WTC11 (cell line): Measurements from ENCODE around the gene ACTN1. TPM values are rescaled to one million over a fixed set of nuclear protein-coding genes. Genes with fewer than 3 reads are reported as not detected.

Experiments used
- ATAC-seq: fragments of 200-7000 bp; cut with Tn5 transposase; 2 replicates; pipeline ENCODE4 v1.10.0; 2021; ENCODE audit warnings: mild to moderate bottlenecking, moderate library complexity
- CTCF ChIA-PET: fragments of 300-600 bp; sonication (Branson Sonifier 250); formaldehyde crosslinking; loops from one replicate; lab custom pipeline; 2021; ENCODE audit warnings: antibody characterized with exemption; lab: Charles Lee
- POLR2A ChIA-PET: fragments of 350-600 bp; sonication (Branson Sonifier 250); formaldehyde crosslinking; loops from one replicate; lab custom pipeline; 2021; ENCODE audit warnings: antibody characterized with exemption; lab: Charles Lee
- DNase-seq: peaks from one replicate; pipeline ENCODE4 v3.0.0; 2021; ENCODE audit warnings: low spot score
- H3K27ac Mint-ChIP-seq: 2 replicates; pipeline ENCODE4 v1.8.0; 2021; ENCODE audit warnings: mixed read lengths
- H3K27me3 Mint-ChIP-seq: 2 replicates; pipeline ENCODE4 v1.8.0; 2021; ENCODE audit warnings: low read depth, mild to moderate bottlenecking, moderate library complexity, mixed read lengths
- H3K36me3 Mint-ChIP-seq: 2 replicates; pipeline ENCODE4 v1.8.0; 2021; ENCODE audit warnings: mixed read lengths
- H3K4me1 Mint-ChIP-seq: 2 replicates; pipeline ENCODE4 v1.8.0; 2022; ENCODE audit warnings: mixed read lengths
- H3K4me3 Mint-ChIP-seq: 2 replicates; pipeline ENCODE4 v1.8.0; 2021; ENCODE audit warnings: mild to moderate bottlenecking, moderate library complexity, mixed read lengths
- H3K9me3 Mint-ChIP-seq: 2 replicates; pipeline ENCODE4 v1.8.0; 2021; ENCODE audit warnings: mixed read lengths
- ATF1 ChIP-seq: sonication (generic); formaldehyde crosslinking; IDR thresholded peaks from 2 replicates; pipeline ENCODE4 v1.8.1; 2023; ENCODE audit warnings: mild to moderate bottlenecking, moderate library complexity, missing genetic modification reagents
- ATF2 ChIP-seq: sonication (generic); formaldehyde crosslinking; IDR thresholded peaks from 2 replicates; pipeline ENCODE4 v1.8.1; 2022; ENCODE audit warnings: low read depth, missing genetic modification reagents, borderline replicate concordance
- CDX4 ChIP-seq: fragments of 250-450 bp; sonication (Bioruptor Pico); IDR thresholded peaks from 2 replicates; pipeline ENCODE4 v1.9.0; 2021; ENCODE audit warnings: moderate library complexity, mild to moderate bottlenecking, inconsistent platforms, borderline replicate concordance
- E2F5 ChIP-seq: sonication (generic); formaldehyde crosslinking; IDR thresholded peaks from 2 replicates; pipeline ENCODE4 v1.8.1; 2022; ENCODE audit warnings: mild to moderate bottlenecking, moderate library complexity, missing genetic modification reagents
- ELF4 ChIP-seq: sonication (generic); formaldehyde crosslinking; IDR thresholded peaks from 2 replicates; pipeline ENCODE4 v1.8.1; 2022; ENCODE audit warnings: low read depth, mild to moderate bottlenecking, moderate library complexity, missing genetic modification reagents
- GABPB1 ChIP-seq: sonication (generic); formaldehyde crosslinking; IDR thresholded peaks from 2 replicates; pipeline ENCODE4 v1.8.1; 2023; ENCODE audit warnings: mild to moderate bottlenecking, missing genetic modification reagents
- HMGA2 ChIP-seq: fragments of 250-450 bp; sonication (Bioruptor Pico); IDR thresholded peaks from 2 replicates; pipeline ENCODE4 v1.4.0; 2021; ENCODE audit warnings: mild to moderate bottlenecking, moderate library complexity
- JAZF1 ChIP-seq: fragments of 250-450 bp; sonication (Bioruptor Pico); IDR thresholded peaks from 2 replicates; pipeline ENCODE4 v1.9.0; 2021; ENCODE audit warnings: moderate library complexity, mild to moderate bottlenecking, inconsistent platforms
- NFYB ChIP-seq: sonication (generic); formaldehyde crosslinking; conservative IDR thresholded peaks from 2 replicates; pipeline ENCODE4 v1.8.0; 2022; ENCODE audit warnings: low read depth, missing genetic modification reagents
- NR3C1 ChIP-seq: sonication (generic); formaldehyde crosslinking; conservative IDR thresholded peaks from 2 replicates; pipeline ENCODE4 v1.8.1; 2023; ENCODE audit warnings: low read depth, mild to moderate bottlenecking, missing genetic modification reagents
- PRDM15 ChIP-seq: sonication (generic); formaldehyde crosslinking; IDR thresholded peaks from 2 replicates; pipeline ENCODE4 v1.8.0; 2022; ENCODE audit warnings: missing genetic modification reagents
- TEAD4 ChIP-seq: sonication (generic); formaldehyde crosslinking; IDR thresholded peaks from 2 replicates; pipeline ENCODE4 v1.8.0; 2022; ENCODE audit warnings: mild to moderate bottlenecking, missing genetic modification reagents
- USF1 ChIP-seq: sonication (generic); formaldehyde crosslinking; IDR thresholded peaks from 2 replicates; pipeline ENCODE4 v1.8.0; 2022; ENCODE audit warnings: mild to moderate bottlenecking, missing genetic modification reagents
- ZBTB21 ChIP-seq: sonication (generic); formaldehyde crosslinking; IDR thresholded peaks from 2 replicates; pipeline ENCODE4 v1.8.1; 2023; ENCODE audit warnings: mild to moderate bottlenecking, missing genetic modification reagents, borderline replicate concordance
- ZNF121 ChIP-seq: sonication (generic); formaldehyde crosslinking; IDR thresholded peaks from 2 replicates; pipeline ENCODE4 v1.8.0; 2023; ENCODE audit warnings: missing genetic modification reagents
- ZNF281 ChIP-seq: sonication (generic); formaldehyde crosslinking; IDR thresholded peaks from 2 replicates; pipeline ENCODE4 v1.8.0; 2023; ENCODE audit warnings: mild to moderate bottlenecking, missing genetic modification reagents
- ZNF416 ChIP-seq: fragments of 250-450 bp; sonication (Bioruptor Pico); IDR thresholded peaks from 2 replicates; pipeline ENCODE4 v1.9.0; 2021; ENCODE audit warnings: mild to moderate bottlenecking, inconsistent platforms
- ZNF423 ChIP-seq: fragments of 250-450 bp; sonication (Bioruptor Pico); IDR thresholded peaks from 2 replicates; pipeline ENCODE4 v2.1.2; 2022; ENCODE audit warnings: mild to moderate bottlenecking, moderate library complexity
- total RNA-seq: library from RNA; stranded (reverse); gene quantifications from 3 replicates; pipeline ENCODE4 v1.2.3, GENCODE V29; 2021

Gene ACTN1
- total RNA-seq, 1 experiment from 2014 or later: 196 TPM

- TF ChIP-seq ZNF281 (CRISPR knock-in tag) (no peak), USF1 (CRISPR knock-in tag) (no peak)
Measured at GRCh38 chr14:68943107-68943506, 36.0 kb downstream of the ACTN1 start (continued).

- H3K27me3 Mint-ChIP-seq: no peaks in the 10 kb centered on the region
- no peak for TF ChIP-seq JAZF1 (CRISPR knock-in tag)
- no peak for TF ChIP-seq ATF1 (CRISPR knock-in tag)
- TF ChIP-seq ELF4: no peak
- no peak for TF ChIP-seq NR3C1 (CRISPR knock-in tag)
- TF ChIP-seq, all 79 proteins: peak for 0
- ATAC-seq: no peak
- ChIA-PET POLR2A (interaction anchor here (0.8 to 1.4 kb wide), 3 partner anchors 11 to 38 kb away, joined by 3 to 6 read pairs (median 3); no protein-coding TSS in a partner anchor), CTCF (interaction anchor here (0.6 to 1.7 kb wide), 22 partner anchors 10 to 164 kb away, joined by 3 to 10 read pairs (median 4); no protein-coding TSS in a partner anchor)
- H3K27ac Mint-ChIP-seq: peak overlapping the region; percentile 36
- no peaks in the 10 kb centered on the region for H3K9me3 Mint-ChIP-seq
- no peak overlapping the region; the same call in 1 of the 2 replicates for H3K4me3 Mint-ChIP-seq
- no peak for DNase-seq
- no peaks in the 10 kb centered on the region for H3K36me3 Mint-ChIP-seq
- H3K4me1 Mint-ChIP-seq: peaks cover 90% of the 10 kb centered on the region
Measured at GRCh38 chr14:68942296-68943035, 36.6 kb downstream of the ACTN1 start.

- H3K4me1 Mint-ChIP-seq: peaks cover 87% of the 10 kb centered on the region
- H3K4me3 Mint-ChIP-seq: no peak overlapping the region
- CTCF ChIA-PET: interaction anchor here (0.6 to 1.7 kb wide), 22 partner anchors 9 to 165 kb away, joined by 3 to 10 read pairs (median 4); no protein-coding TSS in a partner anchor
- POLR2A ChIA-PET: interaction anchor here (0.6 to 1.4 kb wide), 4 partner anchors 9 to 38 kb away, joined by 3 to 6 read pairs (median 3); no protein-coding TSS in a partner anchor
- no peaks in the 10 kb centered on the region for H3K36me3 Mint-ChIP-seq
- peak; percentile 78 for DNase-seq
- ATAC-seq: peak; percentile 74
- peak overlapping the region; percentile 36 for H3K27ac Mint-ChIP-seq
- no peaks in the 10 kb centered on the region for H3K27me3 Mint-ChIP-seq
- H3K9me3 Mint-ChIP-seq: no peaks in the 10 kb centered on the region
- TF ChIP-seq ZNF416 (CRISPR knock-in tag): no peak
- no peak for TF ChIP-seq ZNF121 (CRISPR knock-in tag)
- TF ChIP-seq PRDM15 (CRISPR knock-in tag): no peak
- TF ChIP-seq ZNF281 (CRISPR knock-in tag): no peak
- TF ChIP-seq ZBTB21: no peak
- TF ChIP-seq E2F5 (CRISPR knock-in tag): no peak
- peak; percentile 71; the same call in 1 of the 2 replicates for TF ChIP-seq ZNF423 (CRISPR knock-in tag)
- TF ChIP-seq GABPB1: no peak
- no peak for TF ChIP-seq HMGA2 (CRISPR knock-in tag)
- TF ChIP-seq TEAD4 (CRISPR knock-in tag): no peak
- no peak for TF ChIP-seq NFYB (CRISPR knock-in tag)
- TF ChIP-seq CDX4 (CRISPR knock-in tag): no peak
- TF ChIP-seq ATF2 (CRISPR knock-in tag): no peak
Measured at GRCh38 chr14:68941820-68942219, 37.3 kb downstream of the ACTN1 start.
